Measurements from ENCODE around the gene TAB2. TPM values are rescaled to one million over a fixed set of nuclear protein-coding genes. Genes with fewer than 3 reads are reported as not detected.

Gene TAB2
- total RNA-seq, 1 experiment from 2014 or later = 45.8 TPM

- H3K4me3 ChIP-seq = peak overlapping the region; percentile 9; the same call in 1 of the 2 replicates
- H3F3A ChIP-seq (ENCODE audit: insufficient read depth, low read depth) = peaks cover 11% of the 10 kb centered on the region; the same call in 1 of the 2 replicates
- H3K27me3 ChIP-seq (ENCODE audit: insufficient read depth, low read depth) = no peaks in the 10 kb centered on the region
- CTCF ChIA-PET = no interaction called here
- H2AFZ ChIP-seq = no peak overlapping the region
- intact Hi-C loops (cut with micrococcal nuclease; ENCODE audit: unreplicated experiment) = loop anchor here (10.0 kb wide), 1 partner anchor 74 kb away; no protein-coding TSS in a partner anchor
- no peaks in the 10 kb centered on the region for H3K9me3 ChIP-seq (ENCODE audit: insufficient read depth, low read depth)
- POLR2A ChIA-PET (ENCODE audit: unreplicated experiment) = interaction anchor here (0.6 kb wide), 1 partner anchor 9 kb away, joined by 3 read pairs; no protein-coding TSS in a partner anchor
- no peak overlapping the region for H3K27ac ChIP-seq
- no TSS peak for BruUV-seq (replicated peaks)
- peaks cover 67% of the 10 kb centered on the region for H4K20me1 ChIP-seq (ENCODE audit: insufficient read depth)
- H3K4me2 ChIP-seq = peak overlapping the region; percentile 99
- H3K4me1 ChIP-seq (replicated peaks; ENCODE audit: insufficient read depth) = peaks cover 29% of the 10 kb centered on the region
- TF ChIP-seq EZH2 (IDR thresholded peaks at IDR 0.05; ENCODE audit: low read depth) (no peak), CTCF (conservative IDR thresholded peaks at IDR 0.05) (no peak)
- no peak for DNase-seq
- H3K9me2 ChIP-seq (ENCODE audit: insufficient read depth) = no peaks in the 10 kb centered on the region
- 0 out of 2 replicates have a peak, but pooled peaks cover 5% of the 10 kb centered on the region for H3K36me3 ChIP-seq (ENCODE audit: low read depth)
- H3K79me2 ChIP-seq (ENCODE audit: low read depth) = peaks cover 87% of the 10 kb centered on the region
Measured at GRCh38 chr6:149320796-149321195, 3.3 kb downstream of the TAB2 start.

DNA sequence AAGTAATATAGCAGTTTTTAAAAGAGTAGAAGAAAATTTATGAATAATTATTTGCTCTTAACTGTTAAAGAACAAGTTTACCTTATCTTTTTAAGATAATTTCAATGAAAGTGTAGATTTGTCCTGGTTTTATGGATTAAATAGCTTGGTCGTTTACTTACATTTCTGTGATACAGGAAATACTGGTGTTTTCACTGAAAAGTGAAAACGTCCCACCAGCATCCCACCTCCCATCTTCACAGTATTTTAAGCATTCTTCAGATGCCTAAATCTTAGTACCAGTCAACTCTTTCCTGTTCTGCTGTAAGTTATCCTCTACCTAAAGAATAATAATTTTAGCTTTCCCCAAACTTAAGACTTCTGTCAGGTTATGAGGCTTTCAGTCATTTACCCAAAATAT, 5.8 kb downstream of the TAB2 start:
- Histone ChIP-seq H3K4me2 (no peak overlapping the region), H3K36me3 (ENCODE audit: low read depth) (0 out of 2 replicates have a peak, but pooled peaks cover 7% of the 10 kb centered on the region), H3K4me3 (no peak overlapping the region), H3K27ac (no peak overlapping the region), H3K27me3 (ENCODE audit: insufficient read depth, low read depth) (no peaks in the 10 kb centered on the region), H3K9me3 (ENCODE audit: insufficient read depth, low read depth) (no peaks in the 10 kb centered on the region; the same call in 1 of the 2 replicates), H2AFZ (no peak overlapping the region), H4K20me1 (ENCODE audit: insufficient read depth) (peaks cover 86% of the 10 kb centered on the region), H3F3A (ENCODE audit: insufficient read depth, low read depth) (peaks cover 11% of the 10 kb centered on the region; the same call in 1 of the 2 replicates), H3K4me1 (replicated peaks; ENCODE audit: insufficient read depth) (peaks cover 24% of the 10 kb centered on the region), H3K9me2 (ENCODE audit: insufficient read depth) (no peaks in the 10 kb centered on the region), H3K79me2 (ENCODE audit: low read depth) (peaks cover 100% of the 10 kb centered on the region)
- no TSS peak for BruUV-seq (replicated peaks)
- POLR2A ChIA-PET (ENCODE audit: unreplicated experiment) = no interaction called here
- intact Hi-C loops (cut with micrococcal nuclease; ENCODE audit: unreplicated experiment) = loop anchor here (10.0 kb wide), 1 partner anchor 71 kb away; no protein-coding TSS in a partner anchor
- TF ChIP-seq CTCF (conservative IDR thresholded peaks at IDR 0.05) = no peak
- TF ChIP-seq EZH2 (IDR thresholded peaks at IDR 0.05; ENCODE audit: low read depth) = no peak
- CTCF ChIA-PET = no interaction called here
- DNase-seq = no peak

GRCh38 chr6:149323925-149324324, 6.4 kb downstream of the TAB2 start:
- Histone ChIP-seq H3K27me3 (ENCODE audit: insufficient read depth, low read depth) (no peaks in the 10 kb centered on the region), H3K9me2 (ENCODE audit: insufficient read depth) (no peaks in the 10 kb centered on the region), H3K9me3 (ENCODE audit: insufficient read depth, low read depth) (no peaks in the 10 kb centered on the region; the same call in 1 of the 2 replicates), H2AFZ (no peak overlapping the region), H3K27ac (no peak overlapping the region), H3K4me1 (replicated peaks; ENCODE audit: insufficient read depth) (peaks cover 24% of the 10 kb centered on the region), H3K4me2 (no peak overlapping the region), H3F3A (ENCODE audit: insufficient read depth, low read depth) (peaks cover 6% of the 10 kb centered on the region; the same call in 1 of the 2 replicates), H3K36me3 (ENCODE audit: low read depth) (0 out of 2 replicates have a peak, but pooled peaks cover 7% of the 10 kb centered on the region), H4K20me1 (ENCODE audit: insufficient read depth) (peaks cover 84% of the 10 kb centered on the region), H3K79me2 (ENCODE audit: low read depth) (peaks cover 100% of the 10 kb centered on the region), H3K4me3 (no peak overlapping the region)
- no peak for DNase-seq
- ChIA-PET POLR2A (ENCODE audit: unreplicated experiment) (no interaction called here), CTCF (no interaction called here)
- intact Hi-C loops (cut with micrococcal nuclease; ENCODE audit: unreplicated experiment) = loop anchor here (10.0 kb wide), 1 partner anchor 71 kb away; no protein-coding TSS in a partner anchor
- TF ChIP-seq CTCF (conservative IDR thresholded peaks at IDR 0.05) (no peak), EZH2 (IDR thresholded peaks at IDR 0.05; ENCODE audit: low read depth) (no peak)
- no TSS peak for BruUV-seq (replicated peaks)

Data from PC-9 (cell line).